Ureter (tissue), 1 donor: ENCODE measurements around the gene NKX3-2. TPM values are rescaled to one million over a fixed set of nuclear protein-coding genes. Genes with fewer than 3 reads are reported as not detected.
"Not testable (repeated sequence)": the region's sequence is repeated elsewhere in the genome, so short reads cannot be mapped to it uniquely, and the experiment has no call there.

Experiments
- DNase-seq: peaks from one replicate; pipeline ENCODE4 v3.0.0-alpha.2; 2020; ENCODE audit warnings: low spot score
- total RNA-seq: library from RNA; stranded (reverse); gene quantifications from one replicate; pipeline ENCODE4 v1.2.4, GENCODE V29; 2023
- donor health status: DM: yes; HTN: yes; CAD: no.

NKX3-2 gene
- total RNA-seq: not detected

- DNase-seq: no peak
Observed at GRCh38 chr4:13543839-13544605, at the start of gene NKX3-2. Gene NKX3-2, minus strand, starts transcription at chr4:13544508. Its CDS starts 94 bp downstream, at chr4:13544414.

DNA sequence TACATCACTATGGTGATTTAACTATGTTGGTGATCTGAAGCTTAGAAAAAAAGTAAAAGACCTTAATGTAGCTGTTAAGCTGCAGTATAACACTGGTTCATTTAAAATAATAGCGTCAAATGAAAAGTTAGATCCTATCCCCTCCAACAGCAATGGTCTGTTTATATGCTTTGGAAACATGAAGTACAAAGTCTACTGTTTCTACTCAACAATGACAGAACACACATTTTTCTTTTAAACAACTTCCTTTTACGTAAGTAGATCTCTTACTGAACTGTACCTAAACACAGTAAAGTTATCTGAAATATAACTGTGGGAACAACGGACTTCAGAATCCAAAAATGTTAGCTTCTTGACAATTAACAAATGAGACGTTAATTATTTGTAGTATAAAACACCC is 47.9 kb upstream of the NKX3-2 start:
- DNase-seq: no peak

DNA sequence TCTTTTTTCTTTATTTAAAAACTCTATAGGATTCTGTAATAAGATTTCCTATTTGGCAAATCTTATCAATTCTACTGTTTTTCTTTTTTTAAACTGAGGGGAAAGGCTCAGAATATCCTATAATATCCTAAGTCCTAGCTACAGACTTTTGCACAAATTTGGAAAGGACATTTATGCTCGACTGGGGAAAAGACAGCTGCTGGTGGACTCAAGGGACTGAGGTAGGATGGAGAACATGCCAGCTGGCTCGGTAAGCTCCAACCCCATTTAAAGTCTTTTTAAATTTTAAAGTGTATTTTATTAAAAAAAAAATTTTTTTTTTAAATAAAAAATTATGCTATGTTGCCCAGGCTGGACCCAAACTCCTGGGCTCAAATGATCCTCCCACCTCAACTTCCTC is 46.5 kb upstream of the NKX3-2 start:
- no peak for DNase-seq

DNA sequence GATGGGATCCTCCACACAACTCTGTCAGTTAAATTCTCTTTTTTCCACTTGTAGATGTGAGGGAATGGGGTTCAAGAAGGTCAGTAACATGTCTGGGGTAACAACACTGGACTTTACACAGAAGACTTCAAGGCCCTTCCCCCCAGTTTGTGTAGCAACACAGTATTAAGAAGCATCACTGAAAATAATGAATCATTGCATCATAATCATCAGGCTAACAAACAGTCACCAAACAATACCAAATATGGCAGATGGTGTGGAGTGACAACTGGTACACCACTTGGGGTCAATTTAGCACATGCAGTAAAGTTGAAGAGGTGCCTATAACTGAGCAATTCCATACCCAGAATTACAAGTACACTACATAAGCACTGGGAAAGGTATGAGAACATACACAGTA is 44.6 kb upstream of the NKX3-2 start:
- no peak for DNase-seq

DNA sequence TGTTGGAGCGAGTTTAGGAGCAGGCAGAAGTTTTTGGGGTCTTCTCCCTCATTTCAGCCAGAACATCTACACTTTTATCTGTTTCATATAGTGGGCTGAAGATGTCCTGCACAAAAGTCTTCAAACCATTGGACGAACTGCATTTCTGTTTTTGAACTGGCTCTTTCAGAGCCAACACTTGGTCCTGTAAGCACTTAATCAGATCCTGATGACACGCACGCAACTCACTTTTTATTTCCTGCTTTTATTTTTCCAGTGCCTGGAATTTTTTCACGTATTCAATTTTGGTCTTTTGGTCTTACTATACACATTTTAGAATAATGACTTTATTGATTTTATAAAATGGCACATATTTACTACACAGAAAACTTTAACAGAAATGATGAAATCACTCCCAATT is 40.2 kb upstream of the NKX3-2 start:
- DNase-seq: no peak

GRCh38 chr4:13580036-13580435 is 35.7 kb upstream of the NKX3-2 start:
- DNase-seq: no peak

DNA sequence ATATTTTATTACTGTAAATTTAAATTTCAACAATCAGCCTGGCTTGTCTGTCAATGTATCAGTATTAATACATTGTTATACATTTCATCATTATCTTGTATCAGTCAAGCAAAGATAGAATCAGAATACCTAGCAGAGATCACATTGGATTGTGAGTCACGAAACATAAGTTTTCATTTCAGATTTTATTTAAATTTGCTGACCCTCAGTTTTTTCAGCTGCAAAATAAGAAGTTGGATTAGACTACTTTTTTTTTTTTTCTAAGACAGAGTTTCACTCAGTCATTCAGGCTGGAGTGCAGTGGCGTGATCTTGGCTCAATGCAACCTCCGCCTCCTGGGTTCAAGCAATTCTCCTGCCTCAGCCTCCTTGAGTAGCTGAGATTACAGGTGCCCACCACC is 33.4 kb upstream of the NKX3-2 start:
- no peak for DNase-seq

DNA sequence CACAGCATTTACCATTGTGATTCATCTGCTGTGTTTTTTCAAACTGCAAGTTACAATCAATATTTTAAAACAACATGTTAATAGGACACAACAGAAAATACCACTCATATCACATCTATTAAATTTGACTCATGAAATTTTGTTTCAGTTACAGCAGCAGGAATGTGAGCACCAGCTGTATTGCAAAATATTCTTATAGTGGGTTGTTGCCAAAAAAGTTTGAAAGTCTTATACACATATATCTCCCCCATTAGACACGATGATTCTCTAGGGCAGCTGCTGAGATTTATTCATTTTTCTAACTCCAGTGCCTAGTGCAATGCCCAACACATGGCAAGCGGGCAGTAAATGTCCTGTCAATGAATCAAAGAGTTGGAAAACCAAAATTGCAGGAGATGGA is 26.6 kb upstream of the NKX3-2 start:
- DNase-seq: no peak

GRCh38 chr4:13567125-13567524 is 22.8 kb upstream of the NKX3-2 start:
- DNase-seq: no peak

DNA sequence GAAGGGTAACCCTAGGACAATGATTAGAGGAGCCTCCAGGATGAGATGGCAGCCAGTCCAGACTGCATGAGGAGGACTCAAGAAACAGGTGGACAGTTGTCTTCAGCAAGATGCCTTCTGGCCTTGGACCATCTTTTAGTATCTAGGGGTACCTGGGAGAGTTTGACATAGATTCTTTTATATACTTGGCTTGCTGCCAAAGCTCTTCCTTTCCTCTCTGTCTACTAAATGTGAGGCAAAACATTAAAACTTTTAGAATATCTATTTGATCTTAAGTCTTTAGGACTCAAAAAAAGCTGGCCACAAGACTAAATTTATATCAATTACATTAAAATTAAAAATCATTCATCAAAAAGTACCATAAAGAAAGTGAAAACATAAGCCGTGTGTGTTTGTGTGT is 18.6 kb upstream of the NKX3-2 start:
- DNase-seq: no peak

DNA sequence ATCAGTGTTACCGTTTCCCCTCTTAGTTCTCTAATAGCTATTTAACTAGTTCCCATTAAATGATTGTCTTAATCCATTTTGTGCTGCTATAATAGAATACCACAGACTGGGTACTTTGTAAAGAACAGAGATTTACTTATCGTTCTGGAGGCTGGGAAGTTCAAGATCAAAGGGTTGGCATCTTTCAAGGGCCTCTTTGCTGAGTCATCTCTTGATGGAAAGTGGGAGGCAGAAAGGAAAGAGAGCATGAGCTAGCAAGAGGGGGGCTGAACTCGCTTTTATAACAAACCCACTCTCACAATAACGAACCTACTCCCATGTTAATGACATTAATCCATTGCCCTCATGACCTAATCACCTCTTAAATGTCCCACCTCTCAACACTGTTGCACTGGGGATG is 17.4 kb upstream of the NKX3-2 start:
- no peak for DNase-seq

- DNase-seq: not testable (repeated sequence)
Observed at GRCh38 chr4:13560111-13560510, 15.8 kb upstream of the NKX3-2 start.

- no peak for DNase-seq
Observed at GRCh38 chr4:13559413-13559812, 15.1 kb upstream of the NKX3-2 start.

DNA sequence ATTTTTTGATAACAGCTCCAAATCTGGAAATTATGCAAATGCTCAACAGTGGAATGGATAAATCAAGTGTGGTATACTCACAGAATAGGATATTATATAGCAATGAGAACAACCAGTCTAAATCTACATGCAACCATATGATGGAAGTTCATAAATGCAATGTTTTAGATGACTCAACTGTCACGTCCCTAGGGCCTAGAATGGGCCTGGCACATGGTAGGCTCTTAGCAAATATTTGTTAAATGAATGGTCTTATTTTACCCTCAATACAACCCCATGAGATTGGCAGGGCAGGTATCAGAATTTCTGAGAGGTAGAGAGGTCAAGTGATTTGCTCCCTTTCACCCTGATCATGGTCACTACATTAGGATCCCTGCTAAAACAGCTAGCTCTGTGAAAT is 14.6 kb upstream of the NKX3-2 start:
- DNase-seq: no peak

DNA sequence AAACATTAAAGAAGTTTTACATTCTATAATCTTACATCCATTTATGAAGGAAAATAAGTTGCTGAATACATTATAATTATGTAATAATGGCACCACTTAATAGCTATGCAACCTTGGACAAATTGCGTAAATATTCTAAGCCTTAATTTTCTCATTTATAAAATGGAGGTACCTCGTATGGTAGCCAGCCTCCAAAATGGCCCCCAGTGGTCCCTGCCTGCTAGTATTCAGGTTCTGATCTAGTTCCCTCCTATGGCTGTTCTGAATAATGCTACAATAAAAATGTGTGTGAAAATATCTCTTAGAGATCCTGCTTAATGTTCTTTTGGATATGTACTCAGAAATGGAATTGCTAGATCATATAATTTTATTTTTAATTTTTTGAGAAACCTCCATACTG is 11.0 kb upstream of the NKX3-2 start:
- DNase-seq: no peak

DNA sequence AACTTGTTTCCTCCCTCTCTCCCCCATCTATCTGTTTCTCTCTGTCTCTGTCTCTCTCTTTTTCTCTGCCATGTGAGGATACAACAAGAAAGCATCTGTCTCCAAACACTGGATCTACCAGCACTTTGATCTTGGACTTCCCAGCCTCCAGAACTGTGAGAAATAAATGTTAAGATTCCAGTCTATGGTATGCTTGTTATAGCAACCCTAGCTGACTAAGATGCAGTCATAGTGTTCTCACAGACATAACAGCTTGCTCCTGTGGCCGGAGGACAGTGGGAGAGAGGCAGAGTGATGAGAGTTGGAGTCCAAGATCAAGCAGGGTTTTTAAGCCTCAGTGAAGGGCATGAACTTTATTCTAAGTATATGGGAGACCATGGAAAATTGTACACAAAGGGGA is 8.8 kb upstream of the NKX3-2 start:
- no peak for DNase-seq

- peak; percentile 74 for DNase-seq
Observed at GRCh38 chr4:13548984-13549546, 4.8 kb upstream of the NKX3-2 start.

DNA sequence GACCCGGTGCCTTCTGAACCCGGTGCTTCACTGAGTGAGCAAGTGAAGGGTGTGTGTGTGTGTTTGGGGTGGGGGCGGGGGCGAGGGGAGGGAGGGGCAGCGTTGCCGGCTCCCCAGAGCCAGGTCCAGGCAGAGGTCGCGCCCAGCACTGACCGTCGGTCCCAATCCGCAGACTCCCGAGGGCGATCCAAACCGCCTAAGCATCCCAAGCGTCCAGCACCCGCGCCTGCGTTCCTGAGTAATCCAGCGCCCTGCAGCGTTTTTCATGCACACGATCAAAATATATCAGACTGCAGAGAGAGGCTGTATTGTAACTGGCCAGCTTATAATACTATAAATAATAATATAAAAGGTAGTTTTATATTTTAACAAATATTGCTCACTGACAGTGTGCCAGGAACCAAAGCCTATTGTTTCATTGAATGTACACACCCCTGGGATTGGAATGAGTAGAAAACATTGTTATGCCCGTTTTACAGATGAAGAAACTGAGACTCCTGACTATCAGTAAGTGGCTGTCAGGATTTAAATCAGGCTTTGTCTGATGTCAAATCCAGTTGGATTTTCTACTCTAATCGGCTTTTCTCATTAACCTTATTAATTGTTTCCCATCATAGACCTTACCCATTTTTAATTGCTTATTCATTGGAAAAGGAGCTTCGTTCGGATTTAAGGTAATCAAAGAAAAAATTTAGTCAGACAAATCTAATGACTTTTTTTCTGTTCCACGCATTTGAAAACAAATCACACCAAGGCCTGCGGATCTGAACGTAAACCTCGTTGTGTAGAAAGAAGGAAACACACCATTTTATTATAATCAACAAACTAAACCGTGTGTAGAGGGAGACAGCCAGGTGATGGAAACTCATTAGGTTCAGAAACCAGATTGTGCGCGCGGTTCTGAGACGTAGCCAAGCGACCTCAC is 4.0 kb upstream of the NKX3-2 start:
- no peak for DNase-seq

GRCh38 chr4:13547485-13548041 is 3.3 kb upstream of the NKX3-2 start:
- no peak for DNase-seq

DNA sequence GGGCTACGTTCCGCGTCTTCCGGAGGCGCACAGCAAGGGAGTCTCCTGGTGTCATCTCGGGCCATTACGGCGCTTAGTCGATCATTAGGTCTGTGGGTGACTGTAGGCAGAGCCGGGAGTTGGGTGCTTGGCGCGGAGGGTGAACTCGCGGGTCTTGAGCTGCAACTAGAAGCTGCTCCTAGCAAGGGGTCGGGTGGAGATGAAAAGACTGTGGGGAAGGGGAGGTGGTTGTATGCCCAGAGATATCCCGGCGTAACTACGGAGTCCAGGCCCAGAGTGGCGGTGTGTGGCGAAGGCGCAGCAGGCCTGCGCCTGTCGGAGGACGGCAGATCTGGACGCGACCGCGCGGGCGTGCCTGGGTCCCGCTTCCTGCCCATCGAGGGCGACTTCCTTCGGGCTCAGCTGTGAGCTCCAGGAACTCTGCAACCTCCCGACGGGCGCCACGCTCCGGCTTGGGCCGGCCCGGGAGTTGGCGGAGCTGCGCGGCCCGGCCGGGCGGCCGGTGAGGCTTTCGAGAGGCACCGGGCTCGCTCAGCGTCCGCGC is 2.7 kb upstream of the NKX3-2 start:
- no peak for DNase-seq

DNA sequence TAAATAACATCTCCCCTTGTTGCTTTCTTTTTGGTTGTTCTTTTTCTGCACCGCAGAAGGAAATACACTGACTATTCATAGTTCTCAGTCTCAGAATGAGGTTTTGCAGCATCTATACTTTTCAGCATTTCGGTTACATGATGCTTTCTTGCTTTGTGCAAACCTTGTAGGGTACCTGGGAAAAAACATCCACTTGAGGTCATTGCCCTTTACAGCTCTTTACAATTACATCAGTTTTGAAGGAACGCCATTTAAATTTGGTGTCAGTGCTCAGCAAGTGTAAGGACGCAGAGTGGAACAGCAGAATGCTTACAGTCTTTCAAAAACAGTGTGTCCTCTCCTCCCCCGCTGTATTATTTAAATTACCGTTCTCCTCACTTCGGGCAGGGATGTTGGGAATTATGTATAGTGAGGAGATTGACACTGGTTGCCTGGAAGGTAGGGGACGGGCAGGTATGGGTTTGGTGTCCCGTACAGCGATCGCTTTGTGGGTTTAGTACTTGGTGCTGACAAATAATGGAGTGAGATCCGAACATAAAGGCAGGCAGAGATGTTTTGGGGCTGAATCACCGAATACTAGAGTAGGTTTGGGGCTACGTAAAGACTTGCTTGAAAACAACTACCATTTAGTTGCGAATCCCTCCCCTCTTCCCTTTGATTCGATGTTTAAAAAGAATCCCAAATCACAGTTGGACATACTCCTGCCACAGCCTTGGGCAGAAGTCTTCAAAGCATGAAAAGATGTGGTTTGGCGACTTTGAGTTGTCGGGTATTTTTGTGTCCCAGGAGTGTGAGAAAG is 2.0 kb upstream of the NKX3-2 start:
- no peak for DNase-seq
